HL-60 (cell line): Measurements from ENCODE around the gene CREB3L1.

Source experiments
- CTCF ChIP-seq: IDR thresholded peaks from one replicate; pipeline ENCODE4 v1.5.1; 2011; ENCODE audit warnings: low read length, control low read depth, inconsistent platforms; ENCODE audit not compliant: insufficient read depth
- GABPA ChIP-seq: IDR thresholded peaks from 2 replicates; pipeline ENCODE4 v1.6.1; 2012; ENCODE audit warnings: low read depth
- POLR2AphosphoS5 ChIP-seq: IDR thresholded peaks from 2 replicates; pipeline ENCODE4 v1.6.1; 2012; ENCODE audit warnings: low read depth

- TF ChIP-seq CTCF, result no peak
- TF ChIP-seq POLR2AphosphoS5, result no peak
- no peak for TF ChIP-seq GABPA
These were observed 20.9 kb upstream of the CREB3L1 start for GRCh38 chr11:46256540-46257001.
